Measurements from ENCODE around the gene OCIAD1.

Gene OCIAD1

DNA sequence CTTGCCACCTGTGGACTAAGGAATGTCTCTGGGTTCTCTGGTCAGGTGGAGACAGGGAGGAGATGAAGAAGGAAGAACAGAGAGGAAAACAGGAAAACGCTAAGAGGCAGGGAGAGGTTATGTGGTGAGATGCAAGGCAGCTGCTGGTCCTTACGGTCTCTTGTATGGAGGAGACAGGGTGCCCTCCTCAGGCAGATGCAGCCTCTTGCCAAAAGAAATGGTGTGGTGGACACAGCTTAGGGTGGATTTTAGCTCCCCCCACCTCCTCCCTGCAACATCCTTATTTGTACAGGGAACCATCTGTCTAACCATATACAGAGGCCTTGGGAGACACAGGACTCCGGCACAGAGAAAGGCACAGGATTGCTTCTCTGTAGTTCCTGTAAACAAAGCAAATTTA lies 66.0 kb downstream of the OCIAD1 start:
- DNase-seq: no peak

DNA sequence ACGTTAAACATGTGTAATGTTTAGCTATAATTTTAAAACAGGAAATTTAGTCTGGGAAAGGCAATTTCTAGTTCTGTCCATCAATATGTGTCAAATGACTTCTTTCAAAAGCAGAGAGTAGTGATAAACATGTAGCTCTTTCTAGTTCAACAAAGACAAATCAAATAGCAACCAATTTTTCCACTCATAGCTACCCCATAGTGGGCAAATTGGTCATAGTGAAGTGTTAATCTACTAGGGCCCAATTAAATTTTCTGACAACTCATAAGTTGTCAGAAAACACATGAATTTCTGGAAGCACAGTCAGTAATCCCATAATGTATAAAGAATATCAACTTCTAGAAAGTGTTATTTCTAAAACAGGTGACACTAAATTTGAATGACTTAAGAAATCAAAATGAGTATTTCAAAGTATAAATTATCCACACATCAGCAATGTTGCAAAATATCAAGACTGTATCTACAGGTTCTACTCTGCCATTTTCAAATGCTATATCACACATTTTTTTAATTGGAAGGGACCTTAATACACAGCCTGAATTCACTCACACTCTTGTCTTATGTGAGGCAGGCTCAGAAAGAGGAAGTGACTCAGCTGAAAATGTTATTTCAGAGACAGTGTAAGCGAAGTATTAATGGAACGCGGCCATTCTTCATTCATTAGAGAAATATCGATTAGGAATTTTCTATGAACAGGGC lies 68.0 kb downstream of the OCIAD1 start:
- DNase-seq: peak; percentile 56

DNA sequence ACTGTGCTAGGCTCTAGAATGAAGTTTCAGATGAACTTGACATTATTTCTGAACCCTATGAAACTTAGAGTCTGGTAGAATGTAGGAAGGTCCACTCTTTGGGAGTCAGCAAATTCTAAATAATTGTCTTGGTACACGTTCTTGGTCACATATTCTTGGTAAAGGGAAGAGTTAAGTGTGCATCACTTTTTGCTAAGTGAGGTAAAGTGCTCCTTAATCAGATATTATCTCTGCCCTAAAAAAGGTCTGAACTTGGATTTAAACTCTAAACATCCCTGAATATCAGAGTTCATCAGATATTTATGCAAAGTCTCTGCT lies 68.5 kb downstream of the OCIAD1 start:
- DNase-seq: no peak

DNA sequence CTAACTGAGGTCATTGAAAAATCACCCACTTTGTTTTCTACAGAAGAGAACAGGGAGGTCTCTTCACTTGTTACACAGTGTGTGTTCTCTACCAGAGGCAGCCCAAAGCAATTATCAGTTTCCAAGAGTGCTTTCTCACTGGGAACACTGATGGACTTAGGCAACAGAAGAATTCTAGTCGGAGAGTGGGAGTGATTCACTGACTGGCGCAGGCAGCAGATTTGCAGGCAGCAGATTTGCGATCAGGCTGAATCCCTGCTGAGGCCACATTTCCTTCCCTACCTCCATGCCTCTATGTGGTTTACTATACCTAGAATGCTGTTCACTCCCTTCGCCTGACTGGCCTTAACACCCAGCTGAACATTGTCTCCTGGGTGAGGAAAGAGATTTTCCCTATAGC lies 69.1 kb downstream of the OCIAD1 start:
- peak; percentile 8 for DNase-seq

DNA sequence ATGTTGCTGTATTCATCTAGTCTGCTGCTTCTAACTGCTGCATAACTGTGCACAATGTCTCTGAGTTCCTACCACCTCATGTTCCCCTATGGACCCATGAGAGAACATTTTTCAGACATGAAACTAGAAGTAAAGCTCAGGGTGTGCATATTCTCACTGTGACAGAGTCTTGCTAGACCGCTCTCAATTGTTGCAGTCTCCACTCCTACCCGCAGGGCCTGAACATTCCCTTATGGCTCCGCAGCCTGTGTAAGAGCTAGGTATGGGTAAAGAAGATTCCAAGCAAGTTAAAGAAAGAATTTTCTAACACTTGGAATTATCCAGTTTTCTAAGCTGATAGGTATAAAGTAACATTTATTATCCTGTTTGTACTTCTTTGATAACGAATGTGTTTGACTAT lies 70.3 kb downstream of the OCIAD1 start:
- no peak for DNase-seq

DNA sequence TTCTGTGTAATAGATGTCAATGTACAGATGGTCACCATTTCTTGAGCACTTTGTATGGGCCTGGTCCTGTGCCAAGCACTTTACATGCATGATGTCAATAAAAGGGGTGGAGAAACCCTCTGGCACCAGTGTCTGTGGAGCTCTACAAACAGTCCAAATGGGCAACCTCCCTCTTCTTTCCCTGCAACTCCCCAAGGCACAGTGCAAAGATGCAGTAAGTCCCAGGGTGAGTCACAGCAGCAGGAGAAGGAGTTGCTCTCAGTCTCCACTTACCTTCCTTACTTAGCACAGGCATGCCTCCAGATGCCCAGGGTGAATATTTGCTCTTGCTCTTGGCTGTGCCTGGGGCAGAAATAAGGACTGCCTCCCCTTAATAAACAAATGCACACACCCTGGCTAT lies 71.4 kb downstream of the OCIAD1 start:
- no peak for DNase-seq

DNA sequence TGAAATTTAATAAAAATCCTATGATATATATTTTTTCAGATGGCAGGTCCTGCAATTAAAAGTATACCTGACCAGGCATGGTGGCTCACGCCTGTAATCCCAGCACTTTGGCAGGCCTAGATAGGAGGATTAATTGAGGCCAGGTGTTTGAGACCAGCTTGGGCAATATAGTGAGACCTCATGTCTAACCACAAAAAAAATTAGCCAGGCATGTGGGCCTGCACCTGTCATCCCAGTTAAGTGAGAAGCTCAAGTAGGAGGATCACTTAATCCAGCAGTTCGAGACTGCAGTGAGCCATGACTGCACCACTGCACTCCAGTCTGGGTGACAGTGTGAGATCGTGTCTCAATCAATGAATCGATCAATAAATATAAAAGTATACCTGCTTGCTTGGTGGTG lies 73.2 kb downstream of the OCIAD1 start:
- DNase-seq: no peak

DNA sequence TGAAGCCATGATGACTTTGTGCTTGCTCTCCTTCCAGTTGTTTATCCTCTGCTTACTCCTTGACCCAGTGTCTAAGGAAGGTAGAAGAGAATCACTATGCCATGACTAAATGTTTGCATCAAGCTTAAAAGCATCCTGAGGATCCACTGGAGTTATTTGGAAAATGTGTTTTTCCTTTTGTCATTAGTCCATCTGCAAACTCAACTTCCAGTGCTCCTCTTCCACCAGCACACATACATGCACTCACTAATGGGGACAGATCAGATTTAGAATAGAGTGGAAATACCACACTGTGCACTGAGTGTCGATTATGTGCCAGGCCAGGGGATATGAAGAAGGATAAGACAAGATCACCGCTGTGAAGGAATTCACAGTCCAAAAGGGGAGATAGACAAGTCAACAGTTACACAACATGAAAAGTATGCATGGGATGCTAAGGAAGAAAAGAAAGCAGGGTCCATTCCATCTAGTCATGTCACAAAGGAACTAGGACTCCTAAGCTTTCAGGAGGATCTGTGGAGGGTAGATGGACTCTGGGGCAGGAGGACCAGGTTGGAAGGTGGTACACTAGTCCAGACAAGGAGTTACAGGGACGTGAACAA lies 73.8 kb downstream of the OCIAD1 start:
- DNase-seq: no peak

DNA sequence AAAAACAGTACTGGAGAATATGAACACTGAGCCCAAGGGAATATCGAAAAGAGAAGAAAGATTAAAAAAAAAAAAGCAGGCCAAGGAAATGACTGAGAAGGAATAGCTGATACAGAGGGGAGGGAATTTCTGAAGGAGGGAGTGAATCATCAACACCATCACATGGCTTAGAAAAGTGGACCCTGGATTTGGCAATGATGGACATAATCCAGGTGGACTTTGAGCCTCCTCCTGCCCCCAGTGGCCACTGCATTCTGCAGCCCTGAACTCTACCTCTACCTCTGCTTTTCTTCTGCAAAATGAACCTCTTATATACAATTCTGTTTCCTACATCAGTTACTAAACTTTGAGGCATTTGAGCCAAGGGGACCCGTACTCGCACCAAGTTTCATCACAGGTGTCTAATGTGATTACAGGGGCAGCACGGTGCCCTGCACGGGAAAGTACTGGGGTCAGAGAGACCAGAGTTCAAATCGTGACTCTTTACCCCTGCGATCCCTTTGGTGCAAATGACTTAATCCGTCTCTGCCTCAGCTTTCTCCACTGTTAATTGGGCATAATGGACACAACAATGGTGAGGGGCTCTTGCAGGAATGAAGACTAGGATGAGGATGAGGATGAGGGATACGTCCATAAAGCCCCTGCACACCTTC lies 74.6 kb downstream of the OCIAD1 start:
- no peak for DNase-seq

DNA sequence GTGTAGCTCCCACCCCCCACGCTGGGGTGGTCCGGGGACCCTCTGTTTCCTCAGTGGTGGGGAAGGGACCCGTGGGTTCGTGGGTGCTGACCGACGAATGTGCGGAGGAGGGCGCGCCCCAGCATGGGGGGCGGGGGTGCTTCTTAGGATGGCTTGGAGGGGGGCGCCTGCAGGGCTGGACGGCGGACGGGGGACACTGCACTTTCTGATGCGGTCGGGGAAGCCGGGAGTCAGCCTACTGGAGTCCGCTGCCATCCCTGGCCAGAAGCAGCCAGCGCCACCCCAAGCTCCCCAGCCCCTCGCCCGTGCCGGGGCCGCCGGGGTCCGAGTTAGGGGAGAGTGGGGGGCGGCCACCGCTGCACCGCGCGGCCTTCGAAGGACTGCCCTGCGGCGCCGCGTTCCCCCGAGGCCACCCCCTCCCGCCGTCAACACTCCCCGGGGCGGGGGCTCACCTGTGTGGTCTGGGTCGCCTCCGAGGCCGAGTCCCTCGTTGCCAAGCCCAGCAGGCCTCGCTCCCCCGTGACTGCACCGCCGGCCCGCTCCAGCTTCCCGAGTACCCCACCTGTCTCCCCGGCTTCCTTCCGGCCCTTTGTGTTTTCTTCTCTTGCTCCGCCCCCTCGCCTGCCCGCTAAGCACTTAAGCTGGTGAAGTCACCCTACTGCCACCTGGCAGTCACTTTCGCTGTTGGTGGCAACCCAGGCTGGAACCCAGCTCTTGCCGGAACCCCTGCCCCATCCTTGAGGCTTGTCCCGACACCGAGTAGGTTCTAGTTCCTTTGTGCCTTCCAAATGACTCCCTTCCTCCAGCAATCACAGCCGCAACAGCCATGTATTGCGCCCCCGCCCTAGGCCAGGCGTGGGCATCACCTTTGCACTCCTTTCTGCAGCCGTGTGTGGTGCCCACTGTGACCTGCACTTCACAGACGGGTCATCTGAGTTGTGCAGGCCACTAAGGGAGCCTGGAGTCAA lies 75.6 kb downstream of the OCIAD1 start, which contains the start of gene OCIAD2:
Gene OCIAD2 (minus strand): TSS at position 569 of the 968 bp plus-strand sequence. CDS start 2,225 bp downstream, outside the sequence.
- DNase-seq: peak; percentile 13

DNA sequence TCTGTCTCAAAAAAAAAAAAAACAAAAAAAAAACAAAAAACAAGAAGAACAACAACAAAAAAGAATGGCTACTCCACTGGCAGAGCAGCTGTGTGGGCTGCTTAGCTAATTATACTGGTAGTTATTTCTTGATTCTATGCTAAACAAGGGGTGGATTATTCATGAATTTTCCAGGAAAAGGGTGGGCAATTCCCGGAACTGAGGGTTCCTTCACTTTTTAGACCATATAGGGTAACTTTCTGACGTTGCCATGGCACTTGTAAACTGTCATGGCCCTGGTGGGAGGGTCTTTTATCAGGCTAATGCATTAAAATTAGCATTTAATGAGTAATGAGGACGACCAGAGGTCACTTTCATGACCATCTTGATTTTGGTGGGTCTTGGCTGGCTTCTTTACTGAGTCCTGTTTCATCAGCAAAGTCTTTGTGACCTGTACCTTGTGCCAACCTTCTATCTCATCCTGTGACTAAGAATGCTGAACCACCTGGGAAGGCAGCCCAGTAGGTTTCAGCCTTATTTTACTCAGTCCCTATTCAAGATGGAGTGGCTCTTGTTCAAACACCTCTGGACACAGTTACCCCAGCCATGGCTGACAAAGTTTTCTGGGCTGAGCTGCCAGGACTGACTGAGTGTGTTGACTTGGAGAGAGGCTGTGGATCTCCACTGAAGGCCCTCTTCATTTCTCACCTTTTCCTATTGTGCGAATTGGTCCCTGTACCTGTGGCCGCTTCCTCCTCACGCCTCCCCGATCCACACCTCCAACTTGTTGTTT lies 77.0 kb downstream of the OCIAD1 start:
- no peak for DNase-seq

DNA sequence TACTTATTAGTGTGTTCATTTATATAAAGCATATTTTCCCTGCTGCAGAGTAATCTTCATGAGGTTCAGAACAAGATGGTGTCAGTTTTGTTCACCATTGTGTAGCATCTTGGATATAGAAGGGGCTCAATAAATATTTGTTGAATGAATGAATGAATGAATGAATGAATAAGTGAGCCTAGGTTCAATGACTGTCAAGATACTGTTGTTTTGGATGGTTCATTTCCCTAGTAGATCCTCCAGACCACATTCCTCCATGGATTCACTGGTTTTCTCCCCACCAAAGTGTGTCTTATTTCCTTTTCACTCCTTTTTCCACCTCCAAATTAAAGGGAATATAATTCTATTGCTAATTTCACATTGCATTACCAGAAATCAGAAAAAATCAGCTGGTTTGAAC lies 77.8 kb downstream of the OCIAD1 start:
- DNase-seq: no peak

DNA sequence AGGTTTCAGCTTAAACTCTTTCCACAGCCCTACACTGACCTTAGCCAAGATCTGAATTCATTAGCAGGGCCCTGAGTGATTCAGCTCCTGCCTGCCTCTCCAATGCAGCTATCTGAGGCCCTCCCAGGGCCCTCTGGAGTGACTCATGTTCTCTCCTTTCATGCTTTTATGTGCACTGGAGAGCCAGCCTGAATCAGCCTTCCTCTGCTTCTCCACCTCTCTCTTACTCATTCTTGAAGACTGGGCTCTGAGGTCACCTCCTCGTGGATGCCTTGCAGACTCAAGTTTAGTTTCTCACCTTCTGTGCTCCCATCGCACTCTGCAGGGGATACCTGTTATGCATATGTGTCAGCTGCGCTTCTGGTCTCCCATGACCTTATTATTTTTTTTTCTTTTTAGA lies 78.8 kb downstream of the OCIAD1 start:
- peak; percentile 14 for DNase-seq

DNA sequence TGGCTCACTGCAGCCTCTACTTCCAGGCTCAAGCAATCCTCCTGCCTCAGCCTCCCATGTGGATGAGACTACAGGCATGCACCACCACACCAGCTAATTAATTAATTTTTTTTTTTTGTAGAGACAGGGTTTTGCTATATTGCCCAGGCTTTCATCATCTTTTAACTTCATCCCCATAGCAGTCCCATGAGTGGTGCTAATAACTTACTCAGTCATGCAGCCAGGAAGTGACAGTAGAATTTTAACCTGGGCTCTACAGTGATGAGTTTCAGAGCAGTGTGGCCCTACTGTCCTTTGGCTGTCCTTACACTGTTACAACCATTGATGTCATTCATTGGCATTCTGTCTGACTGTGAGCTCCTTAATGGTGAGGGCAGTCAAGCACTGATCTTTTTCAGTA lies 79.6 kb downstream of the OCIAD1 start:
- no peak for DNase-seq
